ENCODE data around the gene C1orf159. TPM values are rescaled to one million over a fixed set of nuclear protein-coding genes. Genes with fewer than 3 reads are reported as not detected.

Gene C1orf159
- total and polyA plus RNA-seq, 2 donors (not counting 1 experiment from before 2014, with no cell fraction given) = 23.0 to 25.6 TPM

DNA sequence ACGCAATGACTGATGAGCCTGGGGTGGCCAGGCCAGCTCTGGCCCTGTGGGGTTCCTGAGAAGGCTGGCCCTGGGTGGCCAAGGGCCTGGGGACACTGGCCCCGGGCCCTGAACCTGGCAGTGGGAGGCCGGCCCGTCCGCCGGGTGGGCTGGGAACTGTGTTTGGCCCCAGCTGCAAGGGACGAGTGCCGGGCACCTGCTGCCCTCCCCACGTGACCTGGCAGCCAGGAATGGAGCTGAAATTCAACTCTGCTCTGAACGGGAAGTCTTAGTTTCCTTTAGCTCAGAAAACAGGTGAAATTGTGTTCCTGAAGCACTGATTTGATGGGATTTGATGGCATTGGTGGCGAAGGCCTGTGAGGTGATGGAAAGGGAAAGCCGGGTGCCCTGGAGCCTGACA, 49.6 kb upstream of the C1orf159 start:
- WGBS (ENCODE audit: insufficient coverage) = 93% methylated on average over 12 of the region's 12 CpGs
- H3K4me2 ChIP-seq (replicated peaks; ENCODE audit: low read depth, low read length, poor library complexity, severe bottlenecking) = no peak overlapping the region
- Mint-ChIP-seq H3K27me3 (no peaks in the 10 kb centered on the region), H3K27ac (no peak overlapping the region), H3K4me1 (peaks cover 15% of the 10 kb centered on the region), H3K4me3 (no peak overlapping the region), H3K9me3 (ENCODE audit: insufficient read depth) (no peaks in the 10 kb centered on the region)
- H3K27me3 ChIP-seq (replicated peaks in 1 of 4; ENCODE audit: control extremely low read depth in 1 of 4, control insufficient read depth in 3 of 4, insufficient read depth in 4 of 4, low read length in 3 of 4) = peaks cover 0 to under 1% (median 0%) of the 10 kb centered on the region in 4 experiments
- no peak overlapping the region for H3K9ac ChIP-seq (ENCODE audit: low read length)
- DNase-seq = no peak
- intact Hi-C loops (cut with micrococcal nuclease) = no loop called here
- ChIA-PET CTCF (interaction anchor here (1.5 kb wide), 1 partner anchor 43 kb away, joined by 5 read pairs; no protein-coding TSS in a partner anchor), POLR2A (interaction anchor here (0.6 kb wide), 1 partner anchor 47 kb away, joined by 3 read pairs; no protein-coding TSS in a partner anchor)
- peaks cover 0 to 8% (median 0%) of the 10 kb centered on the region in 3 donors for H3K9me3 ChIP-seq (ENCODE audit: control extremely low read depth in 1 of 3, control insufficient read depth in 2 of 3, insufficient read depth in 1 of 3, low read length in 2 of 3)
- no peaks in the 10 kb centered on the region for H3K36me3 ChIP-seq (replicated peaks in 1 of 2; ENCODE audit: control extremely low read depth in 1 of 2, control insufficient read depth in 1 of 2, extremely low read depth in 1 of 2, insufficient read depth in 2 of 2, low read length in 1 of 2)
- H2AFZ ChIP-seq (ENCODE audit: insufficient read depth, low read depth, low read length, poor library complexity, severe bottlenecking) = no peak overlapping the region
- H3K4me3 ChIP-seq (ENCODE audit: control extremely low read depth in 1 of 5, extremely low read depth in 1 of 5, insufficient read depth in 1 of 5, low read depth in 2 of 5, low read length in 4 of 5) = no peak overlapping the region
- no peak for ATAC-seq (ENCODE audit: low read depth)
- H4K20me1 ChIP-seq (ENCODE audit: control insufficient read depth, insufficient read depth, low read length, poor library complexity, severe bottlenecking) = no peaks in the 10 kb centered on the region
- H3K79me2 ChIP-seq (ENCODE audit: control insufficient read depth, insufficient read depth, low read length) = no peaks in the 10 kb centered on the region
- TF ChIP-seq EZH2 (IDR thresholded peaks at IDR 0.05; ENCODE audit: borderline replicate concordance, insufficient read depth, low read depth, low read length, poor library complexity, severe bottlenecking) = no peak
- TF ChIP-seq, protein P1, sequence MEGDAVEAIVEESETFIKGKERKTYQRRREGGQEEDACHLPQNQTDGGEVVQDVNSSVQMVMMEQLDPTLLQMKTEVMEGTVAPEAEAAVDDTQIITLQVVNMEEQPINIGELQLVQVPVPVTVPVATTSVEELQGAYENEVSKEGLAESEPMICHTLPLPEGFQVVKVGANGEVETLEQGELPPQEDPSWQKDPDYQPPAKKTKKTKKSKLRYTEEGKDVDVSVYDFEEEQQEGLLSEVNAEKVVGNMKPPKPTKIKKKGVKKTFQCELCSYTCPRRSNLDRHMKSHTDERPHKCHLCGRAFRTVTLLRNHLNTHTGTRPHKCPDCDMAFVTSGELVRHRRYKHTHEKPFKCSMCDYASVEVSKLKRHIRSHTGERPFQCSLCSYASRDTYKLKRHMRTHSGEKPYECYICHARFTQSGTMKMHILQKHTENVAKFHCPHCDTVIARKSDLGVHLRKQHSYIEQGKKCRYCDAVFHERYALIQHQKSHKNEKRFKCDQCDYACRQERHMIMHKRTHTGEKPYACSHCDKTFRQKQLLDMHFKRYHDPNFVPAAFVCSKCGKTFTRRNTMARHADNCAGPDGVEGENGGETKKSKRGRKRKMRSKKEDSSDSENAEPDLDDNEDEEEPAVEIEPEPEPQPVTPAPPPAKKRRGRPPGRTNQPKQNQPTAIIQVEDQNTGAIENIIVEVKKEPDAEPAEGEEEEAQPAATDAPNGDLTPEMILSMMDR (IDR thresholded peaks at IDR 0.05) = no peak
- peaks cover 11 to 18% of the 10 kb centered on the region in 2 donors for H3K4me1 ChIP-seq (ENCODE audit: control insufficient read depth in 2 of 2, insufficient read depth in 2 of 2, low read length in 2 of 2)
- H3K27ac ChIP-seq (ENCODE audit: low read length in 2 of 2) = no peak overlapping the region

DNA sequence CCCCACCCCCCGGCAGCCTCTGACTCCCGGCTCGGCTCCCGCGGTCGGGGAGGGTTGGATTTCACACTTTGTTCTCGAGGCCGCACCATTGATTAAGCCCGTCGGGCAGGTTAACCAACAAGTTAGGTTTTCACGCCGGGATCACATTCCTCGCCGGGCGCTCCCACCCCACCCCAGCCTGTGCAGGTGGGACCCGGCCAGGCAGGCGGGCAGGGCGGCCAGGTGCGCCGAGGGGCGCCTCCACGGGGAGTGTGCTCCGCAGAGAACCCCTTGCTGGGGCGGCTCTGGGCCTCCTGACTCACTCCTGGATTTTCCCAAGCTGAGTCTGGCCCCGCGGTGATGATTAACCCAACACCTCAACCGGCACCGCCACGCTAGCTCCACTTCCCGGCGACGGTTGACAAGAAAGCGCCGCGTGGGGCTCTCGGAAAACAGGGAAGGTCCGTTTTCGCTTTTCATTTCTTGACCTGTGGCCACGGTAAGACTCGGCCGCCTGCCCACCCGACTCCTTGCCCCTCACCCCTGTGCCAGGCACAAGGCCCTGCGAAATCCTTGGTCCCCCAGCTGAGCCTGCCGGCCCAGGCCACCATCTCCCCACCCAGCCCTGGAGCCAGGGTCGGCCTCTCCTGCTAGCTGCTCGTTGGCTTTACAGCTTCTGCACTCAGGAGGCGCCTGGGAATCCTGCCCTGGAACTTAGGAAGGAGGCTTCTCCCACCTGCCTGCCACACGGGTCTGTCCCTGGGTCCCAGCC, 49.0 kb upstream of the C1orf159 start:
- DNase-seq (no peak), ATAC-seq (ENCODE audit: low read depth) (no peak)
- H3K9ac ChIP-seq (ENCODE audit: low read length) = no peak overlapping the region
- Mint-ChIP-seq H3K4me3 (no peak overlapping the region), H3K27me3 (no peaks in the 10 kb centered on the region), H3K4me1 (peaks cover 13% of the 10 kb centered on the region), H3K27ac (no peak overlapping the region), H3K9me3 (ENCODE audit: insufficient read depth) (no peaks in the 10 kb centered on the region)
- intact Hi-C loops (cut with micrococcal nuclease) = no loop called here
- peaks cover 0 to 6% (median 0%) of the 10 kb centered on the region in 3 donors for H3K9me3 ChIP-seq (ENCODE audit: control extremely low read depth in 1 of 3, control insufficient read depth in 2 of 3, insufficient read depth in 1 of 3, low read length in 2 of 3)
- H3K4me2 ChIP-seq (replicated peaks; ENCODE audit: low read depth, low read length, poor library complexity, severe bottlenecking) = no peak overlapping the region
- no peaks in the 10 kb centered on the region for H3K27me3 ChIP-seq (replicated peaks in 1 of 4; ENCODE audit: control extremely low read depth in 1 of 4, control insufficient read depth in 3 of 4, insufficient read depth in 4 of 4, low read length in 3 of 4)
- H4K20me1 ChIP-seq (ENCODE audit: control insufficient read depth, insufficient read depth, low read length, poor library complexity, severe bottlenecking) = no peaks in the 10 kb centered on the region
- TF ChIP-seq, protein P1 (IDR thresholded peaks at IDR 0.05) = no peak
- TF ChIP-seq EZH2 (IDR thresholded peaks at IDR 0.05; ENCODE audit: borderline replicate concordance, insufficient read depth, low read depth, low read length, poor library complexity, severe bottlenecking) = no peak
- H2AFZ ChIP-seq (ENCODE audit: insufficient read depth, low read depth, low read length, poor library complexity, severe bottlenecking) = no peak overlapping the region
- no peak overlapping the region for H3K27ac ChIP-seq (ENCODE audit: low read length in 2 of 2)
- H3K4me1 ChIP-seq (ENCODE audit: control insufficient read depth in 2 of 2, insufficient read depth in 2 of 2, low read length in 2 of 2) = peaks cover 5 to 11% of the 10 kb centered on the region in 2 donors
- H3K36me3 ChIP-seq (replicated peaks in 1 of 2; ENCODE audit: control extremely low read depth in 1 of 2, control insufficient read depth in 1 of 2, extremely low read depth in 1 of 2, insufficient read depth in 2 of 2, low read length in 1 of 2) = no peaks in the 10 kb centered on the region
- POLR2A ChIA-PET = interaction anchor here (0.6 kb wide), 1 partner anchor 48 kb away, joined by 3 read pairs; no protein-coding TSS in a partner anchor
- CTCF ChIA-PET = interaction anchor here (1.5 kb wide), 1 partner anchor 43 kb away, joined by 5 read pairs; no protein-coding TSS in a partner anchor
- WGBS (ENCODE audit: insufficient coverage) = 82% methylated on average over 48 of the region's 48 CpGs
- H3K79me2 ChIP-seq (ENCODE audit: control insufficient read depth, insufficient read depth, low read length) = no peaks in the 10 kb centered on the region
- no peak overlapping the region for H3K4me3 ChIP-seq (ENCODE audit: control extremely low read depth in 1 of 5, extremely low read depth in 1 of 5, insufficient read depth in 1 of 5, low read depth in 2 of 5, low read length in 4 of 5)
